GM06990 (cell line): Measurements from ENCODE around the gene ARHGAP33.

ENCODE experiments used
- DNase-seq: peaks from one replicate; pipeline ENCODE4 v3.0.0-alpha.2; 2011; ENCODE audit not compliant: insufficient read length; ENCODE audit errors: extremely low read depth
- H3K27me3 ChIP-seq: replicated peaks from 2 replicates; pipeline ENCODE4 v1.6.0; 2011; ENCODE audit warnings: low read length; ENCODE audit not compliant: control insufficient read depth, insufficient read depth
- H3K36me3 ChIP-seq: 2 replicates; pipeline ENCODE4 v1.5.1; 2011; ENCODE audit warnings: low read length; ENCODE audit not compliant: control insufficient read depth, insufficient read depth
- H3K4me3 ChIP-seq: replicated peaks from 2 replicates; pipeline ENCODE4 v1.5.1; 2011; ENCODE audit warnings: low read depth, mild to moderate bottlenecking, control low read depth, low read length
- CTCF ChIP-seq: IDR thresholded peaks from 2 replicates; pipeline ENCODE4 v1.5.1; 2011; ENCODE audit warnings: low read length, control low read depth, mild to moderate bottlenecking, inconsistent platforms; ENCODE audit not compliant: insufficient read depth, poor library complexity, severe bottlenecking

Gene ARHGAP33

GRCh38 chr19:35775298-35776101 is at the start of gene ARHGAP33:
TSS of gene ARHGAP33 (plus strand) at chr19:35775564. CDS start at chr19:35775659, 95 bp downstream.
- DNase-seq = peak; percentile 95
- Histone ChIP-seq H3K36me3 (no peaks in the 10 kb centered on the region; the same call in 1 of the 2 replicates), H3K27me3 (no peaks in the 10 kb centered on the region), H3K4me3 (peak within 1 kb of the TSS; percentile 83)
- TF ChIP-seq CTCF = no peak

GRCh38 chr19:35727053-35727955 is 48.1 kb upstream of the ARHGAP33 start:
- Histone ChIP-seq H3K27me3 (no peaks in the 10 kb centered on the region), H3K4me3 (no peak overlapping the region), H3K36me3 (peaks cover 73% of the 10 kb centered on the region)
- DNase-seq = no peak
- no peak for TF ChIP-seq CTCF

DNA sequence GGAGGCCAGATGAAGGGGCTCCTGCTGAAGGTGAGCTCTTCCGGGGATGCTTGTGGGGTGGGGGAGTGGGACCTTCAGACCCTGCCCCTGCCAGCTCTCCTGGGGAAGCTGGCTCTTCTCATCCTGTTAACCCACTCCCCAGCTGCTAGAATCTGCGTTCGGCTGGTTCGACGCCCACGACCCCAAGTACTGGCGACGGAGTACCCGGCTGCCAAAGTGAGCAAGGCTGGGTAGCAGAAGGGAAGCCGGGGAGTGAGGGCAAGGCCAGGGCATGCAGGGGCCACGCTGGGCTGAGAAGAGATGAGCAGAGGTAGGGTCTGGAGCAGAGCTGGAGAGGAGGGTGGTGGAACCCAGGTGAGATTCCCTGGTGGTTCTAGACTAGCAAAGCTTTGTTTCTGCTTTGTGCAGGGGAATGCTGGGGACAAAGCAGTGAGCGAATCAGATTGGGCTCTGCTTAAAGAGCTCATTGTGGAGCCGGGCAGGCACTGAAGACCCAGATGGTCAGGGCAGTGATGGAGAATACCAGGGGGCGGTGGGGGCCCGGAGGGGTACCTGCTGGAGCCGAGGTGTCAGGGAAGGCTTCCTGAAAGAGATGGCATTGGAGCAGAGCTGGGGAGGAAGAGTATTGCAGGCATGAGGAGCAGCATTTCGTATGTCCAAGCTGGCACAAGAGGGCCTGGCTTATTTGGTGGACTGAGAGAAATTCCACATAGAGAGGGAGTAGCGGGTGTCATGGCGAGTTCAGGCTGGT is 47.2 kb upstream of the ARHGAP33 start:
- H3K27me3 ChIP-seq = no peaks in the 10 kb centered on the region
- H3K4me3 ChIP-seq = no peak overlapping the region
- DNase-seq = no peak
- TF ChIP-seq CTCF = no peak
- H3K36me3 ChIP-seq = peaks cover 69% of the 10 kb centered on the region

GRCh38 chr19:35729021-35729420 is 46.3 kb upstream of the ARHGAP33 start:
- peaks cover 72% of the 10 kb centered on the region for H3K36me3 ChIP-seq
- TF ChIP-seq CTCF = no peak
- H3K27me3 ChIP-seq = no peaks in the 10 kb centered on the region
- no peak for DNase-seq
- no peak overlapping the region for H3K4me3 ChIP-seq

GRCh38 chr19:35729763-35730162 is 45.6 kb upstream of the ARHGAP33 start:
- no peak for DNase-seq
- no peak for TF ChIP-seq CTCF
- H3K36me3 ChIP-seq = peaks cover 73% of the 10 kb centered on the region
- no peak overlapping the region for H3K4me3 ChIP-seq
- H3K27me3 ChIP-seq = no peaks in the 10 kb centered on the region
